ENCODE data around the gene MLPH.

The MLPH gene

GRCh38 chr2:237457388-237457941, 29.6 kb upstream of the MLPH start:
- no peak for TF ChIP-seq USF1 (IDR thresholded peaks at IDR 0.05)
- no peak for TF ChIP-seq CEBPB (IDR thresholded peaks at IDR 0.05)
- TF ChIP-seq NFIC (IDR thresholded peaks at IDR 0.05) = no peak
- no peak for TF ChIP-seq EP300 (IDR thresholded peaks at IDR 0.05; ENCODE audit: borderline replicate concordance)
- no peak for TF ChIP-seq TAF1 (IDR thresholded peaks at IDR 0.05; ENCODE audit: low read depth)
- TF ChIP-seq TEAD4 (IDR thresholded peaks at IDR 0.05) = no peak

GRCh38 chr2:237458519-237458918, 28.5 kb upstream of the MLPH start:
- no peak for TF ChIP-seq RAD21 (IDR thresholded peaks at IDR 0.05; ENCODE audit: low read depth)
- no peak for TF ChIP-seq REST (IDR thresholded peaks at IDR 0.05; ENCODE audit: low read depth)
- TF ChIP-seq FOXM1 (IDR thresholded peaks at IDR 0.05; ENCODE audit: borderline replicate concordance, low read depth) = no peak
- no peak for TF ChIP-seq YY1 (IDR thresholded peaks at IDR 0.05; ENCODE audit: low read depth)
- no peak for TF ChIP-seq MAX (IDR thresholded peaks at IDR 0.05)
- TF ChIP-seq TAF1 (IDR thresholded peaks at IDR 0.05; ENCODE audit: low read depth) = no peak
- TF ChIP-seq TEAD4 (IDR thresholded peaks at IDR 0.05) = no peak
- no peak for TF ChIP-seq ZBTB7A (IDR thresholded peaks at IDR 0.05; ENCODE audit: low read depth)
- no peak for TF ChIP-seq USF1 (IDR thresholded peaks at IDR 0.05)
- TF ChIP-seq NFIC (IDR thresholded peaks at IDR 0.05) = no peak
- TF ChIP-seq TCF12 (IDR thresholded peaks at IDR 0.05; ENCODE audit: low read depth) = no peak
- TF ChIP-seq CEBPB (IDR thresholded peaks at IDR 0.05) = no peak
- TF ChIP-seq CREB1 (IDR thresholded peaks at IDR 0.05; ENCODE audit: low read depth) = no peak
- no peak for TF ChIP-seq EGR1 (IDR thresholded peaks at IDR 0.05)
- TF ChIP-seq EP300 (IDR thresholded peaks at IDR 0.05; ENCODE audit: borderline replicate concordance) = no peak

GRCh38 chr2:237459226-237459625, 27.8 kb upstream of the MLPH start:
- TF ChIP-seq CREB1 (IDR thresholded peaks at IDR 0.05; ENCODE audit: low read depth) (no peak), RAD21 (IDR thresholded peaks at IDR 0.05; ENCODE audit: low read depth) (no peak), TEAD4 (IDR thresholded peaks at IDR 0.05) (no peak), USF1 (IDR thresholded peaks at IDR 0.05) (no peak), FOXM1 (IDR thresholded peaks at IDR 0.05; ENCODE audit: borderline replicate concordance, low read depth) (no peak), REST (IDR thresholded peaks at IDR 0.05; ENCODE audit: low read depth) (no peak), CEBPB (IDR thresholded peaks at IDR 0.05) (no peak), EGR1 (IDR thresholded peaks at IDR 0.05) (no peak), YY1 (IDR thresholded peaks at IDR 0.05; ENCODE audit: low read depth) (no peak), TAF1 (IDR thresholded peaks at IDR 0.05; ENCODE audit: low read depth) (no peak), EP300 (IDR thresholded peaks at IDR 0.05; ENCODE audit: borderline replicate concordance) (no peak), NFIC (IDR thresholded peaks at IDR 0.05) (no peak), TCF12 (IDR thresholded peaks at IDR 0.05; ENCODE audit: low read depth) (no peak), ZBTB7A (IDR thresholded peaks at IDR 0.05; ENCODE audit: low read depth) (no peak), MAX (IDR thresholded peaks at IDR 0.05) (no peak)

GRCh38 chr2:237459741-237460174, 27.3 kb upstream of the MLPH start:
- TF ChIP-seq CREB1 (IDR thresholded peaks at IDR 0.05; ENCODE audit: low read depth) (no peak), EP300 (IDR thresholded peaks at IDR 0.05; ENCODE audit: borderline replicate concordance) (no peak), CEBPB (IDR thresholded peaks at IDR 0.05) (no peak), TCF12 (IDR thresholded peaks at IDR 0.05; ENCODE audit: low read depth) (no peak), TEAD4 (IDR thresholded peaks at IDR 0.05) (no peak), MAX (IDR thresholded peaks at IDR 0.05) (no peak), RAD21 (IDR thresholded peaks at IDR 0.05; ENCODE audit: low read depth) (no peak), TAF1 (IDR thresholded peaks at IDR 0.05; ENCODE audit: low read depth) (no peak), FOXM1 (IDR thresholded peaks at IDR 0.05; ENCODE audit: borderline replicate concordance, low read depth) (no peak), ZBTB7A (IDR thresholded peaks at IDR 0.05; ENCODE audit: low read depth) (no peak), REST (IDR thresholded peaks at IDR 0.05; ENCODE audit: low read depth) (no peak), USF1 (IDR thresholded peaks at IDR 0.05) (no peak), YY1 (IDR thresholded peaks at IDR 0.05; ENCODE audit: low read depth) (no peak), EGR1 (IDR thresholded peaks at IDR 0.05) (no peak), NFIC (IDR thresholded peaks at IDR 0.05) (no peak)
